Thoracic aorta (tissue), 2 donors: ENCODE measurements around the gene NPC1. TPM values are rescaled to one million over a fixed set of nuclear protein-coding genes. Genes with fewer than 3 reads are reported as not detected.

Experiments
- ATAC-seq: fragments of 150-250 bp; one replicate; pipeline ENCODE4 v1.8.0; 2017; ENCODE audit warnings: low read depth; ENCODE audit not compliant: insufficient number of reproducible peaks, low FRiP score
- DNase-seq: peaks from one replicate; pipeline ENCODE4 v3.0.0-alpha.2; 2020; ENCODE audit warnings: low spot score
- H3K27ac ChIP-seq, 2 donors: fragments of 200-600 bp; sonication (generic); 1 replicate in 1 of 2; 2 replicates in 1 of 2; pipeline ENCODE4 v1.5.1; 2016; ENCODE audit warnings: mild to moderate bottlenecking in 2 of 2, moderate library complexity in 2 of 2
- H3K27me3 ChIP-seq: fragments of 200-600 bp; sonication (generic); replicated peaks from 2 replicates; pipeline ENCODE4 v1.6.0; 2016; ENCODE audit warnings: mild to moderate bottlenecking; ENCODE audit not compliant: insufficient read depth
- H3K36me3 ChIP-seq: fragments of 200-600 bp; sonication (generic); one replicate; pipeline ENCODE4 v1.5.1; 2016
- H3K4me1 ChIP-seq, 2 donors: fragments of 200-600 bp; sonication (generic); 1 replicate in 1 of 2; 2 replicates in 1 of 2; pipeline versions ENCODE4 v1.5.1 to v1.6.0; 2016; ENCODE audit warnings: low read depth in 2 of 2, mild to moderate bottlenecking in 1 of 2; ENCODE audit not compliant: control insufficient read depth in 1 of 2
- H3K4me3 ChIP-seq: fragments of 200-600 bp; sonication (generic); 2 replicates; pipeline ENCODE4 v1.5.1; 2016; ENCODE audit warnings: mild to moderate bottlenecking
- H3K9me3 ChIP-seq: fragments of 200-600 bp; sonication (generic); 2 replicates; pipeline ENCODE4 v1.5.1; 2016
- total RNA-seq, 2 donors: library from RNA; depleted of rRNA; stranded (reverse); fragments of >200 nt; gene quantifications; one replicate each; pipeline versions ENCODE4 v1.1.0 to v1.2.3, GENCODE V29; 2016
- TF ChIP-seq, protein P1 (sequence below): fragments of 200-600 bp; sonication (generic); IDR thresholded peaks from one replicate; pipeline ENCODE4 v1.5.1; 2019; ENCODE audit warnings: antibody characterized with exemption

NPC1 gene
- total RNA-seq, 2 donors from 2014 or later = 85.6 to 96.7 TPM

GRCh38 chr18:23548275-23548674, 38.0 kb downstream of the NPC1 start:
- peaks cover 40% of the 10 kb centered on the region for H3K36me3 ChIP-seq
- ATAC-seq = no peak
- H3K4me3 ChIP-seq = no peak overlapping the region

GRCh38 chr18:23547846-23548245, 38.5 kb downstream of the NPC1 start:
- DNase-seq = no peak
- no peak for ATAC-seq
- H3K27ac ChIP-seq = no peak overlapping the region
- H3K9me3 ChIP-seq = no peaks in the 10 kb centered on the region
- peaks cover 43% of the 10 kb centered on the region for H3K36me3 ChIP-seq
- no peaks in the 10 kb centered on the region for H3K4me1 ChIP-seq
- H3K4me3 ChIP-seq = no peak overlapping the region
- H3K27me3 ChIP-seq = no peaks in the 10 kb centered on the region
- TF ChIP-seq, protein P1, sequence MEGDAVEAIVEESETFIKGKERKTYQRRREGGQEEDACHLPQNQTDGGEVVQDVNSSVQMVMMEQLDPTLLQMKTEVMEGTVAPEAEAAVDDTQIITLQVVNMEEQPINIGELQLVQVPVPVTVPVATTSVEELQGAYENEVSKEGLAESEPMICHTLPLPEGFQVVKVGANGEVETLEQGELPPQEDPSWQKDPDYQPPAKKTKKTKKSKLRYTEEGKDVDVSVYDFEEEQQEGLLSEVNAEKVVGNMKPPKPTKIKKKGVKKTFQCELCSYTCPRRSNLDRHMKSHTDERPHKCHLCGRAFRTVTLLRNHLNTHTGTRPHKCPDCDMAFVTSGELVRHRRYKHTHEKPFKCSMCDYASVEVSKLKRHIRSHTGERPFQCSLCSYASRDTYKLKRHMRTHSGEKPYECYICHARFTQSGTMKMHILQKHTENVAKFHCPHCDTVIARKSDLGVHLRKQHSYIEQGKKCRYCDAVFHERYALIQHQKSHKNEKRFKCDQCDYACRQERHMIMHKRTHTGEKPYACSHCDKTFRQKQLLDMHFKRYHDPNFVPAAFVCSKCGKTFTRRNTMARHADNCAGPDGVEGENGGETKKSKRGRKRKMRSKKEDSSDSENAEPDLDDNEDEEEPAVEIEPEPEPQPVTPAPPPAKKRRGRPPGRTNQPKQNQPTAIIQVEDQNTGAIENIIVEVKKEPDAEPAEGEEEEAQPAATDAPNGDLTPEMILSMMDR = no peak

More at GRCh38 chr18:23548275-23548674, 38.0 kb downstream of the NPC1 start:
- no peaks in the 10 kb centered on the region for H3K9me3 ChIP-seq
- TF ChIP-seq, protein P1 = no peak
- H3K27me3 ChIP-seq = no peaks in the 10 kb centered on the region
- no peak for DNase-seq
- H3K27ac ChIP-seq = no peak overlapping the region
- H3K4me1 ChIP-seq = no peaks in the 10 kb centered on the region

GRCh38 chr18:23547306-23547705, 39.0 kb downstream of the NPC1 start:
- ATAC-seq (no peak), DNase-seq (no peak)
- no peaks in the 10 kb centered on the region for H3K9me3 ChIP-seq
- no peaks in the 10 kb centered on the region for H3K4me1 ChIP-seq
- H3K27ac ChIP-seq = no peak overlapping the region
- no peaks in the 10 kb centered on the region for H3K27me3 ChIP-seq
- TF ChIP-seq, protein P1 = no peak
- H3K36me3 ChIP-seq = peaks cover 43% of the 10 kb centered on the region
- no peak overlapping the region for H3K4me3 ChIP-seq

DNA sequence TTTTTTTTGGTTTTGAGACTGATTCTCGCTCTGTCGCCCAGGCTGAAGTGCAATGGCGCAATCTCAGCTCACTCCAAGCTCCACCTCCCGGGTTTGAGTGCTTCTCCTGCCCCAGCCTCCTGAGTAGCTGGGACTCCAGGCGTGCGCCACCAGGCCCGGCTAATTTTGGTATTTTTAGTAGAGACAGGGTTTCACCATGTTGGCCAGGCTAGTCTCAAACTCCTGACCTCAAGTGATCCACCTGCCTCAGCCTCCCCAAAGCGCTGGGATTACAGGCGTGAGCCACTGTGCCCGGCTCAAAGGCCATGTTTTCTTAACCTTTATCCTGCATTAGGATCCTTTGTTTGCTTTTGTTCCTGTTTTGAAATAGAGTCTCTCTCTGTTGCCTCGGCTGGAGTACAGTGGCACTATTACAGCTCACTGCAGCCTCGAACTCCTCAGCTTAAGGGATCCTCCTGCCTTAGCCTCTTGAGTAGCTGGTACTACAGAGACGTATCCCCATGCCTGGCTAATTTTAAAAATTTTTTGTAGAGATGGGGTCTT, 41.0 kb downstream of the NPC1 start:
- no peak overlapping the region for H3K27ac ChIP-seq
- ATAC-seq = no peak

GRCh38 chr18:23542461-23542860, 43.8 kb downstream of the NPC1 start:
- Histone ChIP-seq H3K4me1 (no peaks in the 10 kb centered on the region), H3K9me3 (no peaks in the 10 kb centered on the region), H3K27me3 (no peaks in the 10 kb centered on the region), H3K4me3 (no peak overlapping the region), H3K27ac (no peak overlapping the region), H3K36me3 (peaks cover 73% of the 10 kb centered on the region)
- TF ChIP-seq, protein P1 = no peak
- ATAC-seq (no peak), DNase-seq (no peak)

More for the DNA sequence above, 41.0 kb downstream of the NPC1 start:
- no peaks in the 10 kb centered on the region for H3K27me3 ChIP-seq
- H3K36me3 ChIP-seq = peaks cover 46% of the 10 kb centered on the region
- H3K9me3 ChIP-seq = no peaks in the 10 kb centered on the region
- H3K4me1 ChIP-seq = no peaks in the 10 kb centered on the region
- H3K4me3 ChIP-seq = no peak overlapping the region
- DNase-seq = no peak
- TF ChIP-seq, protein P1 = no peak
